Endothelial cell (in vitro differentiated cells): ENCODE results near the gene EIF1. TPM values are rescaled to one million over a fixed set of nuclear protein-coding genes. Genes with fewer than 3 reads are reported as not detected.

Experiments
- DNase-seq: peaks from one replicate; pipeline ENCODE4 v3.0.0; 2021; ENCODE audit warnings: low spot score
- H3K27ac Mint-ChIP-seq: one replicate; pipeline ENCODE4 v1.8.0; 2021; ENCODE audit warnings: mixed read lengths, inconsistent platforms; ENCODE audit not compliant: unreplicated experiment
- H3K27me3 Mint-ChIP-seq: one replicate; pipeline ENCODE4 v1.8.0; 2021; ENCODE audit warnings: mild to moderate bottlenecking, moderate library complexity, mixed read lengths, inconsistent platforms; ENCODE audit not compliant: unreplicated experiment
- H3K36me3 Mint-ChIP-seq: one replicate; pipeline ENCODE4 v1.8.0; 2021; ENCODE audit warnings: mild to moderate bottlenecking, low read depth, mixed read lengths, inconsistent platforms; ENCODE audit not compliant: unreplicated experiment
- H3K4me1 Mint-ChIP-seq: one replicate; pipeline ENCODE4 v1.8.0; 2021; ENCODE audit warnings: mild to moderate bottlenecking, mixed read lengths, inconsistent platforms; ENCODE audit not compliant: unreplicated experiment
- H3K4me3 Mint-ChIP-seq: one replicate; pipeline ENCODE4 v1.8.0; 2021; ENCODE audit warnings: mild to moderate bottlenecking, mixed read lengths, inconsistent platforms; ENCODE audit not compliant: unreplicated experiment
- H3K9me3 Mint-ChIP-seq: one replicate; pipeline ENCODE4 v1.8.0; 2021; ENCODE audit warnings: mixed read lengths, inconsistent platforms; ENCODE audit not compliant: unreplicated experiment
- CTCF ChIP-seq: fragments of 200-600 bp; sonication (generic); IDR thresholded peaks from one replicate; pipeline ENCODE4 v1.5.0; 2021; ENCODE audit warnings: antibody characterized with exemption; ENCODE audit not compliant: unreplicated experiment
- total RNA-seq: library from RNA; stranded (reverse); fragmentation: NEBNext Ultra II Directional; extraction: Animal tissue kit (Norgen Biotek cat#: 25700); gene quantifications from one replicate; pipeline ENCODE4 v1.2.1, GENCODE V29; 2021; ENCODE audit not compliant: unreplicated experiment

Gene EIF1
- total RNA-seq, 1 donor from 2014 or later: 569 TPM

- H3K27ac Mint-ChIP-seq: no peak overlapping the region
- no peak for DNase-seq
- H3K4me1 Mint-ChIP-seq: no peaks in the 10 kb centered on the region
- H3K36me3 Mint-ChIP-seq: peaks cover 14% of the 10 kb centered on the region
- H3K4me3 Mint-ChIP-seq: no peak overlapping the region
- no peaks in the 10 kb centered on the region for H3K9me3 Mint-ChIP-seq
- TF ChIP-seq CTCF: no peak
- peaks cover 7% of the 10 kb centered on the region for H3K27me3 Mint-ChIP-seq
Observed at GRCh38 chr17:41724476-41725050, 35.9 kb downstream of the EIF1 start.

DNA sequence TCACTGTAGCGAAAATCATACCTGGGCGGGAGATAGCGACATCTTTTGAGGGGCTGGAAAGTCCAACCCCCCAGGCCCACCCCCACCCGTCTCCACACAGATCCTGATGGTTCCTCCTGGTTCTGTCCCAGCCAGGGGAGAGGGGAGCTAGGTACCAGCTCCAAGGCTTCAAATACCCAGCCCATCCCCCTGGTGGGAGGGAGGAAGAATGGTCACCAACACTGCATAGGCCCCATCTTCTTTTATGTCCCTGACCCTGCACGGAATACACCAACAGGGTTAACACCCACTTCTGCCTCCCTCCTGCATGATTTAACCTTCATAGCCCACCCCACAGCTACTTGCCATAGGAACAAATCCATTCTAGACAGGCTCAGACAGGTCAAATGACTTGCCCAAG, 36.4 kb downstream of the EIF1 start:
- Mint-ChIP-seq H3K27me3 (peaks cover 7% of the 10 kb centered on the region), H3K36me3 (peaks cover 14% of the 10 kb centered on the region), H3K9me3 (no peaks in the 10 kb centered on the region), H3K4me3 (peak overlapping the region; percentile 39), H3K4me1 (no peaks in the 10 kb centered on the region), H3K27ac (peak overlapping the region; percentile 25)
- peak; percentile 15 for TF ChIP-seq CTCF
- no peak for DNase-seq

GRCh38 chr17:41728056-41728455, 39.4 kb downstream of the EIF1 start:
- DNase-seq: no peak
- no peak overlapping the region for H3K27ac Mint-ChIP-seq
- H3K4me1 Mint-ChIP-seq: peaks cover 10% of the 10 kb centered on the region
- no peak for TF ChIP-seq CTCF
- peaks cover 19% of the 10 kb centered on the region for H3K36me3 Mint-ChIP-seq
- no peaks in the 10 kb centered on the region for H3K9me3 Mint-ChIP-seq
- peaks cover 3% of the 10 kb centered on the region for H3K27me3 Mint-ChIP-seq
- H3K4me3 Mint-ChIP-seq: no peak overlapping the region

GRCh38 chr17:41730479-41730878, 41.8 kb downstream of the EIF1 start:
- no peak overlapping the region for H3K27ac Mint-ChIP-seq
- H3K4me3 Mint-ChIP-seq: no peak overlapping the region
- H3K36me3 Mint-ChIP-seq: peaks cover 13% of the 10 kb centered on the region
- peaks cover 14% of the 10 kb centered on the region for H3K4me1 Mint-ChIP-seq
- TF ChIP-seq CTCF: no peak
- peaks cover 3% of the 10 kb centered on the region for H3K27me3 Mint-ChIP-seq
- no peaks in the 10 kb centered on the region for H3K9me3 Mint-ChIP-seq
- no peak for DNase-seq

GRCh38 chr17:41731836-41732235, 43.2 kb downstream of the EIF1 start:
- no peak overlapping the region for H3K27ac Mint-ChIP-seq

More at GRCh38 chr17:41731836-41732235, 43.2 kb downstream of the EIF1 start:
- Mint-ChIP-seq H3K36me3 (peaks cover 14% of the 10 kb centered on the region), H3K4me3 (no peak overlapping the region), H3K4me1 (peaks cover 20% of the 10 kb centered on the region), H3K27me3 (peaks cover 6% of the 10 kb centered on the region), H3K9me3 (no peaks in the 10 kb centered on the region)
- TF ChIP-seq CTCF: no peak
- DNase-seq: no peak
